ENCODE results near the gene PRMT7. TPM values are rescaled to one million over a fixed set of nuclear protein-coding genes. Genes with fewer than 3 reads are reported as not detected.
A peak's percentile ranks its signal among the peaks of the same experiment; 100 is the strongest.

PRMT7 gene
- total RNA-seq, 6 donors from 2014 or later: 26.9 to 166 (median 38.8) TPM

DNA sequence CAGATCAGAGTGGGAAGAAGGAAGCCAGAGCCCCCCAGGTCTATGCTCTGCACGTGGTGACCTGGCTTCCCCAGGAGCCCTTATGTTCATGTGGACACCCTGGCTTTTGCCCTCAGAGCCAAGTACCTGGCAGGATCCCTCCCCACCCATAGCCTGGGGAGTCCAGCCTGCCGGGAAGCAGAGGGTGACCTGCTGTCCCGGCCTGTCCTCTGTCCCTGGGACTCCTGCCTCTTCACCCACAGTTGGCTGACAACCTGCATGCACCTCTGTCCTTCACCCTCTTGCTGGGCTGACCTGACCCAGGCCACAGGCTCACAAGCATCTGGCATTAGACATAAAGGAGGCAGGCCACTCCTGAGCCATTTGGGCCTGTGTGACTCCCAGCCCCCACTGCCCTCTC lies 77.3 kb downstream of the PRMT7 start:
- ATAC-seq (ENCODE audit: low FRiP score in 2 of 2): no peak
- no peak for DNase-seq
- no peaks in the 10 kb centered on the region for H3K9me3 ChIP-seq
- H3K27me3 ChIP-seq: no peaks in the 10 kb centered on the region
- WGBS, 2 donors: 83 to 89% methylated on average over 3 of the region's 3 CpGs
- no peak overlapping the region for H3K4me3 ChIP-seq
- H3K27ac ChIP-seq: no peak overlapping the region
- no peak for TF ChIP-seq POLR2AphosphoS5 (IDR thresholded peaks at IDR 0.05)
- TF ChIP-seq, protein P1, sequence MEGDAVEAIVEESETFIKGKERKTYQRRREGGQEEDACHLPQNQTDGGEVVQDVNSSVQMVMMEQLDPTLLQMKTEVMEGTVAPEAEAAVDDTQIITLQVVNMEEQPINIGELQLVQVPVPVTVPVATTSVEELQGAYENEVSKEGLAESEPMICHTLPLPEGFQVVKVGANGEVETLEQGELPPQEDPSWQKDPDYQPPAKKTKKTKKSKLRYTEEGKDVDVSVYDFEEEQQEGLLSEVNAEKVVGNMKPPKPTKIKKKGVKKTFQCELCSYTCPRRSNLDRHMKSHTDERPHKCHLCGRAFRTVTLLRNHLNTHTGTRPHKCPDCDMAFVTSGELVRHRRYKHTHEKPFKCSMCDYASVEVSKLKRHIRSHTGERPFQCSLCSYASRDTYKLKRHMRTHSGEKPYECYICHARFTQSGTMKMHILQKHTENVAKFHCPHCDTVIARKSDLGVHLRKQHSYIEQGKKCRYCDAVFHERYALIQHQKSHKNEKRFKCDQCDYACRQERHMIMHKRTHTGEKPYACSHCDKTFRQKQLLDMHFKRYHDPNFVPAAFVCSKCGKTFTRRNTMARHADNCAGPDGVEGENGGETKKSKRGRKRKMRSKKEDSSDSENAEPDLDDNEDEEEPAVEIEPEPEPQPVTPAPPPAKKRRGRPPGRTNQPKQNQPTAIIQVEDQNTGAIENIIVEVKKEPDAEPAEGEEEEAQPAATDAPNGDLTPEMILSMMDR (IDR thresholded peaks at IDR 0.05): no peak
- no peak for TF ChIP-seq POLR2A (IDR thresholded peaks at IDR 0.05)
- TF ChIP-seq EP300 (IDR thresholded peaks at IDR 0.05): no peak
- peaks cover 0 to 6% (median 3%) of the 10 kb centered on the region in 4 donors for H3K4me1 ChIP-seq
- H3K36me3 ChIP-seq: no peaks in the 10 kb centered on the region

DNA sequence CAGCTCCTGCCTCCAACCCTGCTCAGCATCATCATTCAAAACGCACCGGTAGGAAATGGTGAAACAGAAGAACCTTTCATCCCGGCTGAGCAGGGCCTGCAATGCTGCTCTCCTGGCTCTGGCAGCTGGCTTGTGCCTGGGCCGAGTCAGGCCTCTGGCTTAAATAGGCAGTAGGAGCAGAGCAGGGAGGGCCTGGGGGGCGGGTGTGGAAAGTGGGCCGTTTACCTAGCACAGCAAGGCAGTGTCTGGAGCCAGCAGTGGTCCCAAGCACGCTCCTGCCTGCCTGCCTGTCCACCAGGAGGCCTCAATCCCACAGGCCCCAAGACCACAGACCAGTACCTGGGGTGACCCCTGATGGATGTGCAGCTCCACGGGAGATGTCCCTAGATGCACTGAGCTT lies 78.2 kb downstream of the PRMT7 start:
- no peak overlapping the region for H3K4me3 ChIP-seq
- no peak overlapping the region for H3K27ac ChIP-seq
- no peaks in the 10 kb centered on the region for H3K36me3 ChIP-seq
- 81 to 89% methylated on average over 3 to 8 of the region's 8 CpGs for WGBS, 2 donors
- H3K9me3 ChIP-seq: no peaks in the 10 kb centered on the region
- no peak for TF ChIP-seq POLR2AphosphoS5 (IDR thresholded peaks at IDR 0.05)
- no peak for TF ChIP-seq POLR2A (IDR thresholded peaks at IDR 0.05)
- TF ChIP-seq, protein P1 (IDR thresholded peaks at IDR 0.05): no peak
- TF ChIP-seq EP300 (IDR thresholded peaks at IDR 0.05): no peak
- DNase-seq: peak in 1 of 2 donors; percentile 27
- no peak for ATAC-seq (ENCODE audit: low FRiP score in 2 of 2)
- H3K4me1 ChIP-seq: peaks cover 0 to 6% (median 3%) of the 10 kb centered on the region in 4 donors
- H3K27me3 ChIP-seq: no peaks in the 10 kb centered on the region

- H3K36me3 ChIP-seq: no peaks in the 10 kb centered on the region
- DNase-seq (no peak), ATAC-seq (ENCODE audit: low FRiP score in 2 of 2) (no peak)
- peaks cover 0 to 6% (median 3%) of the 10 kb centered on the region in 4 donors for H3K4me1 ChIP-seq
- no peak overlapping the region for H3K4me3 ChIP-seq
- no peaks in the 10 kb centered on the region for H3K27me3 ChIP-seq
- WGBS, 2 donors: 74 to 82% methylated on average over 6 of the region's 6 CpGs
- H3K27ac ChIP-seq: no peak overlapping the region
- TF ChIP-seq, protein P1 (IDR thresholded peaks at IDR 0.05): no peak
- TF ChIP-seq POLR2AphosphoS5 (IDR thresholded peaks at IDR 0.05): no peak
- TF ChIP-seq EP300 (IDR thresholded peaks at IDR 0.05): no peak
- no peak for TF ChIP-seq POLR2A (IDR thresholded peaks at IDR 0.05)
- H3K9me3 ChIP-seq: no peaks in the 10 kb centered on the region
These were observed 79.0 kb downstream of the PRMT7 start for GRCh38 chr16:68389750-68390371.

- Histone ChIP-seq H3K4me1 (peaks cover 0 to 5% (median 0%) of the 10 kb centered on the region in 4 donors), H3K36me3 (no peaks in the 10 kb centered on the region), H3K27ac (no peak overlapping the region), H3K4me3 (no peak overlapping the region), H3K9me3 (no peaks in the 10 kb centered on the region), H3K27me3 (no peaks in the 10 kb centered on the region)
- DNase-seq (no peak), ATAC-seq (ENCODE audit: low FRiP score in 2 of 2) (no peak)
- TF ChIP-seq POLR2A (IDR thresholded peaks at IDR 0.05) (no peak), EP300 (IDR thresholded peaks at IDR 0.05) (no peak), POLR2AphosphoS5 (IDR thresholded peaks at IDR 0.05) (no peak)
- TF ChIP-seq, protein P1 (IDR thresholded peaks at IDR 0.05): no peak
- WGBS, 2 donors: 80 to 87% methylated on average over 3 of the region's 3 CpGs
These were observed 82.5 kb downstream of the PRMT7 start for GRCh38 chr16:68393333-68393732.

Data from upper lobe of left lung (tissue), 6 donors.